HL-60 (cell line): ENCODE data around the gene AGPAT4.
"Not testable (repeated sequence)": the region's sequence is repeated elsewhere in the genome, so short reads cannot be mapped to it uniquely, and the experiment has no call there.

Source experiments
- DNase-seq, 2 experiments: peaks; one replicate each; pipeline ENCODE4 v3.0.0-alpha.2; 2010 to 2020; ENCODE audit warnings: low read depth in 1 of 2, low spot score in 1 of 2
- H3K27ac ChIP-seq: fragments of 250-450 bp; sonication (Bioruptor Pico); replicated peaks from 2 replicates; pipeline ENCODE4 v1.5.1; 2020; ENCODE audit warnings: mild to moderate bottlenecking, moderate library complexity
- H3K27me3 ChIP-seq: fragments of 250-450 bp; sonication (Bioruptor Pico); 2 replicates; pipeline ENCODE4 v1.5.1; 2021; ENCODE audit warnings: mild to moderate bottlenecking, moderate library complexity; ENCODE audit not compliant: insufficient read depth, poor library complexity, severe bottlenecking
- H3K4me3 ChIP-seq: replicated peaks from 2 replicates; pipeline ENCODE4 v1.5.1; 2011; ENCODE audit warnings: mild to moderate bottlenecking, control low read depth, low read length; ENCODE audit not compliant: insufficient read depth
- GABPA ChIP-seq: IDR thresholded peaks from 2 replicates; pipeline ENCODE4 v1.6.1; 2012; ENCODE audit warnings: low read depth
- POLR2AphosphoS5 ChIP-seq: IDR thresholded peaks from 2 replicates; pipeline ENCODE4 v1.6.1; 2012; ENCODE audit warnings: low read depth
- SPI1 ChIP-seq: IDR thresholded peaks from 2 replicates; pipeline ENCODE4 v1.6.1; 2012; ENCODE audit warnings: low read depth, mild to moderate bottlenecking, borderline replicate concordance
- TF ChIP-seq, protein P1 (sequence below): IDR thresholded peaks from 2 replicates; pipeline ENCODE4 v1.6.1; 2012; ENCODE audit warnings: low read depth; ENCODE audit not compliant: insufficient replicate concordance
- TF ChIP-seq, protein P2 (sequence below): IDR thresholded peaks from one replicate; pipeline ENCODE4 v1.5.1; 2011; ENCODE audit warnings: low read length, control low read depth, inconsistent platforms; ENCODE audit not compliant: insufficient read depth

AGPAT4 gene

DNA sequence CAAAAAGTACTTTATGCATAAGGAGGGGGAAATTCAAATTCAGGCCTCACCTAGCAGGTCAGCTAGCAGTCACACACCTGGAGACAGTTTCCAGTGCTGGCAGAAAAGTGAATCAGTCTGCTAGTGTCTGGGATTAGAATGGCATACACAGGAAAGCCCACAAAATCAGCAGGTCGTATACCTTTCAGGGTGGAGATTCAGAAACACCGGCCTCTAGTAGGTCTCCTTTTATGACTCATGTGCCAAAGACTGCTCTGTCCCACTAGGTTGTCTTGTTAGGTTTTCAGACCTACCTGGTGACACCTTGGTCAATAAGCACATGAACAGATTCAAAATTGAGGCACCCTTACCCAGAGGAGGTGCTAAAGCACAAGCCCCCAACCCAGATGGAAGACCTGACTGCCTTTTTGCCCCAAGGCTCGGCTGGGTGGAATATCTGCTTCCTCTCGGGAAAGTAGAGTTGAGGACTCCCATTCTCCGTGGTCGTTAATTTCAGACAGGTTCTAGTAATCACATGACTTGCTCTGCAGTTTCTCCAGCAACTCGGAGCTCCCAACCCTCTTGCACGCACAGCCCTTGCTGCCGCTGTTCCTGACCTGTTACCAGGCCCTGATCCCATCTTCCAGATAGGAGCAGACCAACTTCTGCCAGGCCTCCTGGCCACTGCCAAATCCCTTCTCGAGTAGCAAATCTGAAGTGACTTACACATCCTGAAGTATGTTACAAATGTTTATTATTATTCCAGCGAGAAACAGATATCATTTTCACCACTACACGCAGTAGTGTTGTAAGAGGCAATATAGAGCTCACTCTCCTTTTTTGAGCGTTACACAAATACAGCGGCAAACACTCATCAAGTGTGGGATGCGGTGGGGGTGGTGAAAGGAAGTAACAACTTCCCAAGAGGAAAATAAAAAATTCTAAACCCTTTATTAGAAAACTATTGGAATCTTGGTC lies 46.6 kb downstream of the AGPAT4 start:
- Histone ChIP-seq H3K27me3 (no peaks in the 10 kb centered on the region), H3K4me3 (no peak overlapping the region), H3K27ac (no peak overlapping the region)
- no peak for TF ChIP-seq GABPA
- no peak for TF ChIP-seq SPI1
- TF ChIP-seq POLR2AphosphoS5: no peak
- TF ChIP-seq, protein P1, sequence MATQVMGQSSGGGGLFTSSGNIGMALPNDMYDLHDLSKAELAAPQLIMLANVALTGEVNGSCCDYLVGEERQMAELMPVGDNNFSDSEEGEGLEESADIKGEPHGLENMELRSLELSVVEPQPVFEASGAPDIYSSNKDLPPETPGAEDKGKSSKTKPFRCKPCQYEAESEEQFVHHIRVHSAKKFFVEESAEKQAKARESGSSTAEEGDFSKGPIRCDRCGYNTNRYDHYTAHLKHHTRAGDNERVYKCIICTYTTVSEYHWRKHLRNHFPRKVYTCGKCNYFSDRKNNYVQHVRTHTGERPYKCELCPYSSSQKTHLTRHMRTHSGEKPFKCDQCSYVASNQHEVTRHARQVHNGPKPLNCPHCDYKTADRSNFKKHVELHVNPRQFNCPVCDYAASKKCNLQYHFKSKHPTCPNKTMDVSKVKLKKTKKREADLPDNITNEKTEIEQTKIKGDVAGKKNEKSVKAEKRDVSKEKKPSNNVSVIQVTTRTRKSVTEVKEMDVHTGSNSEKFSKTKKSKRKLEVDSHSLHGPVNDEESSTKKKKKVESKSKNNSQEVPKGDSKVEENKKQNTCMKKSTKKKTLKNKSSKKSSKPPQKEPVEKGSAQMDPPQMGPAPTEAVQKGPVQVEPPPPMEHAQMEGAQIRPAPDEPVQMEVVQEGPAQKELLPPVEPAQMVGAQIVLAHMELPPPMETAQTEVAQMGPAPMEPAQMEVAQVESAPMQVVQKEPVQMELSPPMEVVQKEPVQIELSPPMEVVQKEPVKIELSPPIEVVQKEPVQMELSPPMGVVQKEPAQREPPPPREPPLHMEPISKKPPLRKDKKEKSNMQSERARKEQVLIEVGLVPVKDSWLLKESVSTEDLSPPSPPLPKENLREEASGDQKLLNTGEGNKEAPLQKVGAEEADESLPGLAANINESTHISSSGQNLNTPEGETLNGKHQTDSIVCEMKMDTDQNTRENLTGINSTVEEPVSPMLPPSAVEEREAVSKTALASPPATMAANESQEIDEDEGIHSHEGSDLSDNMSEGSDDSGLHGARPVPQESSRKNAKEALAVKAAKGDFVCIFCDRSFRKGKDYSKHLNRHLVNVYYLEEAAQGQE: no peak
- TF ChIP-seq, protein P2, sequence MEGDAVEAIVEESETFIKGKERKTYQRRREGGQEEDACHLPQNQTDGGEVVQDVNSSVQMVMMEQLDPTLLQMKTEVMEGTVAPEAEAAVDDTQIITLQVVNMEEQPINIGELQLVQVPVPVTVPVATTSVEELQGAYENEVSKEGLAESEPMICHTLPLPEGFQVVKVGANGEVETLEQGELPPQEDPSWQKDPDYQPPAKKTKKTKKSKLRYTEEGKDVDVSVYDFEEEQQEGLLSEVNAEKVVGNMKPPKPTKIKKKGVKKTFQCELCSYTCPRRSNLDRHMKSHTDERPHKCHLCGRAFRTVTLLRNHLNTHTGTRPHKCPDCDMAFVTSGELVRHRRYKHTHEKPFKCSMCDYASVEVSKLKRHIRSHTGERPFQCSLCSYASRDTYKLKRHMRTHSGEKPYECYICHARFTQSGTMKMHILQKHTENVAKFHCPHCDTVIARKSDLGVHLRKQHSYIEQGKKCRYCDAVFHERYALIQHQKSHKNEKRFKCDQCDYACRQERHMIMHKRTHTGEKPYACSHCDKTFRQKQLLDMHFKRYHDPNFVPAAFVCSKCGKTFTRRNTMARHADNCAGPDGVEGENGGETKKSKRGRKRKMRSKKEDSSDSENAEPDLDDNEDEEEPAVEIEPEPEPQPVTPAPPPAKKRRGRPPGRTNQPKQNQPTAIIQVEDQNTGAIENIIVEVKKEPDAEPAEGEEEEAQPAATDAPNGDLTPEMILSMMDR: no peak
- no peak for DNase-seq

DNA sequence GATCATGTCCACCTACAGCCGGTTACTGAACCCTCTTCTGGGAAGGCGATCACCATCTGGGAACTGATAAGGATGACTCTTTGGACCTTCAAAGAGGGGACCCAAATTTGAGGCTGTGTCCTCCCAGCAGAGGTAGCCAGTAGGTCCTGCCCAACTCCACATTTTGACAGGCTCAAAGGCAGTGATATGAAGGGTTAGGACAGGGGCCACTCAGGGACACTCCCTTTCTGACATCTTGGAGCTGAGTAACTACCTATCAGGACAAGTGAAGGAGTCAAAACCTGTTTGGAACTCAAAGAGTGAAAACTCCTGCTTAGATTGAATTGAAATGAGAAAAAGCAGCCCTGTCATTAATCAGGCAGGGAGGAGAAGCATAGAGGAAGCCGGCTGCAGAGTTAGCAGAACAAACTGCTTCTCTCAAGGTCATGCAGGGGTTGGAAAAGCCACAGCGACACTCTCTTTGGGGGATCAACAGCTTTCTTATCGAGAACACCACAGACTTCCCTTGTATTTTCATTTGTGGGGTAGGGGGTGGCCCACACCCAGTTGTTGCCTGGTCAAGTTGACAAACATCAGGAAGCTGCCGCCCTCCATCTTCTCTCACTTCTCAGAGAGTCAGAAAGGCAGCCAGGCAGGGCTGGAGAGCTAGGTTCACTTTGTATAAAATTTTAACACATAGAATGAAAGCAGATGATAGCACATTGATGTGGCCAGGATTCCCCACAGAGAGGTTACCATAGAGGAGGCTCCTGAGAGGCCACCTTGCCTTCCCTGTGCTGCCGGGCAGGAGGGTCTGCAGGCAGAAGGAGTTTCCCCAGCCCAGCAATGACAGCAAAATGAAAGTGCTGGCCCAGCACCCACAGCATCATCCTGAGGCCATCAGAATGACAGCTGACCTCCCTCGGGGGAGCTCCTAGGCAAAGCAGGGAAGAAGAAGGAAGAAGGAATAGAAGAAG lies 47.6 kb downstream of the AGPAT4 start:
- TF ChIP-seq, protein P1: no peak
- TF ChIP-seq SPI1: no peak
- TF ChIP-seq, protein P2: no peak
- TF ChIP-seq POLR2AphosphoS5: no peak
- TF ChIP-seq GABPA: no peak
- H3K27me3 ChIP-seq: no peaks in the 10 kb centered on the region
- no peak overlapping the region for H3K4me3 ChIP-seq
- DNase-seq: no peak
- no peak overlapping the region for H3K27ac ChIP-seq

DNA sequence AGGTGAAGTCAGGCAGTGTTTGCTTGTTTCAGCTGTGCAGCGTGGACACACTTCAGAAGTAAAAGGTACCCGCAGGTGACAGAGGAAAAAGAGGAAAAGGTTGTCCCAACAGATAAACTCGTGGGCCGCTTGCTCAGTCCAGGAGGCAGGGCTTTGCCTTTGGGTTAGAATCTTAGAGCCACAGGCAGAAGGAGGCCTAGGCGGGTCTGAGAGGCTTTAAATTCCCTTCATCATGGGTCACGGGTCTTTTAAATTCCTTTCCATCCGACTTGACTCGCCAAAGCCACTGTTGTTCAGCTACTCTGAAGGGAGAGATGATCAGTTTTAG lies 48.2 kb downstream of the AGPAT4 start:
- H3K27ac ChIP-seq: no peak overlapping the region
- H3K27me3 ChIP-seq: no peaks in the 10 kb centered on the region
- no peak for DNase-seq
- H3K4me3 ChIP-seq: no peak overlapping the region
- TF ChIP-seq POLR2AphosphoS5: no peak
- TF ChIP-seq SPI1: no peak
- TF ChIP-seq, protein P1: no peak
- TF ChIP-seq GABPA: no peak
- TF ChIP-seq, protein P2: no peak

DNA sequence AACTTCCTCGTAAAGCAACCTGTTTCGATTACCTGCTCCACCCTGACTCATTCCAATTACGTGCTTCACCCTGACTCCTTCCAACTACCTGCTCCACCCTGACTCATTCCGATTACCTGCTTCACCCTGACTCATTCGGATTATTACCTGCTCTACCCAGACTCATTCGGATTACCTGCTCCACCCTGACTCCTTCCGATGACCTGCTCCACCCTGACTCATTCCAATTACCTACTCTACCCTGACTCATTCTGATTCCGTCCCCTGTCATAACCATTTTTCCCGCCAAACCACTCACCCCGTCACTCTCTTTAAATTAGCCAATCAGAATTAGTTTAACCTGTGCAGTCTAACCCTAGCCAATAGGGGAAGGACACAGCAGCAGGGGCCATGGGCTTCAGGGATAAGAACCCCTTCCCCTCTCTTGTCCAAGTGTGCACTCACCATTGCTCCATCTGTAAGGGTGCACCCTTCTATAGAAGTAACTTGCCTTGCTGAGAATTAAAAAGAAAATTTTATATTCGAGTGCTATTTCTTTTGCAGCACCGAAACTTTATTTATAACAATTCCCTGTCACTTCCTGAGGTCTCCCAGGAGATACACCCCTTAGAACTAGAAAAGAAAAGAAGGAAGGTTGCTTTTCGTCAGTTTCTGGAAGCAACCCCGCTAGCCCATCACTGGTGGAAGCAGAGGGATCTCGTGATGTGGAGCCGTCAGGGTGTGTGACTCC lies 48.7 kb downstream of the AGPAT4 start:
- not testable (repeated sequence) for H3K4me3 ChIP-seq

More for the DNA sequence above, 48.7 kb downstream of the AGPAT4 start:
- not testable (repeated sequence) for H3K27me3 ChIP-seq, DNase-seq, H3K27ac ChIP-seq
